Suprapubic skin (tissue), 4 donors: ENCODE measurements around the gene PPP1R13B. TPM values are rescaled to one million over a fixed set of nuclear protein-coding genes. Genes with fewer than 3 reads are reported as not detected.

Experiments used
- DNase-seq, 2 donors: peaks; one replicate each; pipeline ENCODE4 v3.0.0-alpha.2; 2019; ENCODE audit warnings: low spot score in 2 of 2
- H3K27ac ChIP-seq: fragments of 200-600 bp; sonication (generic); one replicate; pipeline ENCODE4 v1.5.1; 2019
- H3K27me3 ChIP-seq: fragments of 200-600 bp; sonication (generic); one replicate; pipeline ENCODE4 v1.5.1; 2019
- H3K36me3 ChIP-seq: fragments of 200-600 bp; sonication (generic); one replicate; pipeline ENCODE4 v1.5.1; 2019
- H3K4me1 ChIP-seq: fragments of 200-600 bp; sonication (generic); one replicate; pipeline ENCODE4 v1.5.1; 2019
- H3K4me3 ChIP-seq: fragments of 200-600 bp; sonication (generic); one replicate; pipeline ENCODE4 v1.5.1; 2019; ENCODE audit warnings: mild to moderate bottlenecking
- H3K9me3 ChIP-seq: fragments of 200-600 bp; sonication (generic); one replicate; pipeline ENCODE4 v1.5.1; 2019
- EP300 ChIP-seq: sonication (generic); formaldehyde crosslinking; IDR thresholded peaks from one replicate; pipeline ENCODE4 v1.6.1; 2017; ENCODE audit warnings: antibody characterized with exemption
- POLR2A ChIP-seq, 2 donors: fragments of 450-650 bp; IDR thresholded peaks; one replicate each; pipeline ENCODE4 v1.6.1; 2017; ENCODE audit warnings: antibody characterized with exemption in 2 of 2, mild to moderate bottlenecking in 2 of 2, moderate library complexity in 2 of 2
- POLR2AphosphoS5 ChIP-seq, 3 donors: sonication (generic); formaldehyde crosslinking; IDR thresholded peaks; one replicate each; pipeline ENCODE4 v1.6.1; 2017; ENCODE audit warnings: antibody characterized with exemption in 3 of 3
- WGBS: methylation state at CpG from one replicate; pipeline ENCODE4 v1.1.5; 2018; 5-methylcytosine and 5-hydroxymethylcytosine counted together
- total RNA-seq, 4 donors: library from RNA; depleted of rRNA; stranded (reverse); fragments of >200 nt; gene quantifications; one replicate each; pipeline ENCODE4 v1.1.0, GENCODE V29; 2016
- TF ChIP-seq, protein P1 (sequence below), 2 donors: fragments of 200-600 bp in 1 of 2; fragments of 450-650 bp in 1 of 2; sonication (generic) in 1 of 2; IDR thresholded peaks; one replicate each; pipeline ENCODE4 v1.5.1; 2016 to 2019; ENCODE audit warnings: antibody characterized with exemption in 2 of 2, mild to moderate bottlenecking in 1 of 2, moderate library complexity in 1 of 2

Gene PPP1R13B
- total RNA-seq, 4 donors from 2014 or later, result 21.7 to 51.6 (median 36.4) TPM

DNA sequence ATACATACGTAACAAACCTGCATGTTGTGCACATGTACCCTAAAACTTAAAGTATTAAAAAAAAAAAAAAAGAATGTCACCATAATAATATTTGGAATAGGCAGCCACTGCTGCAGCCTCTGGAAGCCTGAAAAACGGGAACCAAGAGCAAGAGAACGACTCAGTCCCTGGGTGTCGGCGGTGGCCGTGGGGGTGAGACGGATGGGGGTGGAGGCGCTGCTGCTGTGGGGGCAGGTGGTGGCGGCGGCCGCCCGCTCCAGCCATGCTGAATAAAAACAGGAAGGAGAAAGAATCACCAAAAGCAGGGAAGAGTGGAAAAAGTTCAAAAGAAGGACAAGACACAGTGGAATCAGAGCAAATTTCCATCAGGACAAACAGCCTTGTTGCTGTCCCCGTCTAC lies 84.8 kb downstream of the PPP1R13B start:
- H3K4me3 ChIP-seq, result no peak overlapping the region
- H3K9me3 ChIP-seq, result no peaks in the 10 kb centered on the region
- 83% methylated on average over 13 of the region's 13 CpGs for WGBS
- H3K36me3 ChIP-seq, result no peaks in the 10 kb centered on the region
- H3K27me3 ChIP-seq, result no peaks in the 10 kb centered on the region
- DNase-seq, result no peak
- no peak for TF ChIP-seq POLR2AphosphoS5 (IDR thresholded peaks at IDR 0.05)
- no peak for TF ChIP-seq POLR2A (IDR thresholded peaks at IDR 0.05)
- no peak overlapping the region for H3K27ac ChIP-seq
- no peaks in the 10 kb centered on the region for H3K4me1 ChIP-seq

DNA sequence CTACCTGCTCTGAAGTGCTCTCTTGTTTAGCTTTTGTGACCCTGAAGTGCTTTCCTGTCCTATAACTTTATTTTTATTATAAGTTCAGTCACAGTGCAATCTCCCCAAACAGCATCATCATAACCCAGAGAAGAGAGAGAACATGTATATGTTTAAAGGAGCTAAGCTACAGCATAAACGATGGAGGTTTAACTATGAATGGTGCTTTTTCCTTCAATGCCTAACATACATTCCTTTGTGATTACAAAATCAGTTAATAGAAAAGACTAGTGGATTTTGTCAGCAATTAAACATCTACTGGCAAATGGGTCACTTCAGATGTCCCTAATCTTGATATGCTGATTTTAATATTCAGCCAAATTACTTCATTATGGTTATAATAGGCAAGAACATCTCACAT lies 85.3 kb downstream of the PPP1R13B start:
- H3K36me3 ChIP-seq, result no peaks in the 10 kb centered on the region
- no peaks in the 10 kb centered on the region for H3K4me1 ChIP-seq
- WGBS, result 69% methylated on average over 1 of the region's 1 CpG
- H3K27me3 ChIP-seq, result no peaks in the 10 kb centered on the region
- H3K4me3 ChIP-seq, result no peak overlapping the region
- DNase-seq, result no peak
- H3K27ac ChIP-seq, result no peak overlapping the region
- no peaks in the 10 kb centered on the region for H3K9me3 ChIP-seq
- TF ChIP-seq POLR2A (IDR thresholded peaks at IDR 0.05), result no peak
- TF ChIP-seq EP300, result no peak
- TF ChIP-seq, protein P1, sequence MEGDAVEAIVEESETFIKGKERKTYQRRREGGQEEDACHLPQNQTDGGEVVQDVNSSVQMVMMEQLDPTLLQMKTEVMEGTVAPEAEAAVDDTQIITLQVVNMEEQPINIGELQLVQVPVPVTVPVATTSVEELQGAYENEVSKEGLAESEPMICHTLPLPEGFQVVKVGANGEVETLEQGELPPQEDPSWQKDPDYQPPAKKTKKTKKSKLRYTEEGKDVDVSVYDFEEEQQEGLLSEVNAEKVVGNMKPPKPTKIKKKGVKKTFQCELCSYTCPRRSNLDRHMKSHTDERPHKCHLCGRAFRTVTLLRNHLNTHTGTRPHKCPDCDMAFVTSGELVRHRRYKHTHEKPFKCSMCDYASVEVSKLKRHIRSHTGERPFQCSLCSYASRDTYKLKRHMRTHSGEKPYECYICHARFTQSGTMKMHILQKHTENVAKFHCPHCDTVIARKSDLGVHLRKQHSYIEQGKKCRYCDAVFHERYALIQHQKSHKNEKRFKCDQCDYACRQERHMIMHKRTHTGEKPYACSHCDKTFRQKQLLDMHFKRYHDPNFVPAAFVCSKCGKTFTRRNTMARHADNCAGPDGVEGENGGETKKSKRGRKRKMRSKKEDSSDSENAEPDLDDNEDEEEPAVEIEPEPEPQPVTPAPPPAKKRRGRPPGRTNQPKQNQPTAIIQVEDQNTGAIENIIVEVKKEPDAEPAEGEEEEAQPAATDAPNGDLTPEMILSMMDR (IDR thresholded peaks at IDR 0.05), result no peak
- no peak for TF ChIP-seq POLR2AphosphoS5 (IDR thresholded peaks at IDR 0.05)

DNA sequence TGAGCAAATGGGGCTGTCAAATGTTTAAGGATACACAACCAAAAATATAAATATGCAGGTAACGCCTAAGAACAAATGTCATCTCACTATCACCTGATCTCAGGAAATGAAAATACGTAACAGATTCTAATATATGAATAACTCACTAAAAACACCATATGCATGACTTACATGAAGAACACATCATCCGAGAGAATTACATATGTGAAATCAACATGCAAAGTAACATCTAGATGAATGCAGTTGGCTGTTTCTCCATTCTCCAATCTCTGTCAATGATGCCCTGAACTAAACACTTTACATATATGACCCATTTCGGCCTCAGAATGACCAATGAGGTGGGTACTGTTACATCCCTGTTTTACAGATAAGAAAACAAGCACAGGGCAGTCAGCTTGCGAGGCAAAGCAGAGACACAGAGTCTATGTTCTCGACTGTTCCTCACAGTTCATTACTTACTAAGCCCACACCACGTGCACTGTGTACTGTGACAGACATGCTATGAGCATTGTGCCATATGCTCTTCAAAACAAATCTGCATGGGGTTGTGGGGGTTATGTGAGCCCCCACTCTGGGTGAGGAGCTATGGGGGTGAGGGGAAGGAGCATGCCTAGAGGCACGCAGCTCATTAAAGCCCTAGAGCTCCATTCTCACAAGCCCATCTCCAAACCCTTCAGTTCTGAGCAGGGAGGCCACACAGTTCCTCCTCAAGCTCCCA lies 89.2 kb downstream of the PPP1R13B start:
- H3K9me3 ChIP-seq, result no peaks in the 10 kb centered on the region
- DNase-seq, result no peak
- H3K27ac ChIP-seq, result no peak overlapping the region
- H3K4me1 ChIP-seq, result no peaks in the 10 kb centered on the region
- 94% methylated on average over 8 of the region's 8 CpGs for WGBS
- TF ChIP-seq POLR2A (IDR thresholded peaks at IDR 0.05), result no peak
- no peak for TF ChIP-seq POLR2AphosphoS5 (IDR thresholded peaks at IDR 0.05)
- TF ChIP-seq, protein P1 (IDR thresholded peaks at IDR 0.05), result no peak
- no peak for TF ChIP-seq EP300
- no peak overlapping the region for H3K4me3 ChIP-seq
- H3K27me3 ChIP-seq, result no peaks in the 10 kb centered on the region
- peaks cover 5% of the 10 kb centered on the region for H3K36me3 ChIP-seq

DNA sequence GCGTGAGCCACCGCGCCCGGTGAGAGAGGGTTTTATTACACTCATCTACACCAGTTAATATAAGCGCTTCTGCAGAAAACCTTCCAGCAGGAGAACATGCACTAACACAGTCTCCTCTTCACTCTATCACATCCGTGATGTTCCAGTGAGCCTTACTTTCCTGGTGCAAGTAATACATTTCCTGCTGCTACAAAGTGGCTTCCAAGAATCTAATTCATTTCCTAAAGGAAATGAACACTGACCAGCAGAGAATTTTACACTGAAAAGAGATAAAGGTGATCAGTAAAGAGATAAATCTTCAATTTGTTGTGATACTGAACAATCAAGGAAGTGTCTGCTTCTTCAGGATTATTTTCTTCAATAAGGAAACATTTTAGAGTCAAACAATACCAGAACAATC lies 92.3 kb downstream of the PPP1R13B start:
- peaks cover 15% of the 10 kb centered on the region for H3K36me3 ChIP-seq
- 92% methylated on average over 6 of the region's 6 CpGs for WGBS

DNA sequence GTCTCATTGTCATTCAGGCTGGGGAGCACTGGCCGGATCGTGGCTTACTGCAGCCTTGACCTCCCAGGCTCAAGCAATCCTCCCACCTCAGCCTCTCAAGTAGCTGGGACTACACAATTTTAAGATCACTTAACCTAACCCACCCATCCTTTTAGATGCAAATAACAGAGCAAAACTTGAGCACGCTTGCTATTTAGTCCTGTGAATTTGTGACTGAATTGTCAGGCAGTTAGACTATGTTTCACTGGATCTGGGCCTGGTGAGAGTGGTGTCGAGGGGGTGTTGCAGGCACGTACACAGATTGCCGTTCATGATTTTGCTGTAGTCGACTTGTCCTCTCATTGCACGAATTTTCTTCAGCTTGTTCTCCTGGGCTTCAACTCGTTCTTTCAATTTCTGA lies 93.6 kb downstream of the PPP1R13B start:
- peaks cover 17% of the 10 kb centered on the region for H3K36me3 ChIP-seq
- no peaks in the 10 kb centered on the region for H3K27me3 ChIP-seq
- no peaks in the 10 kb centered on the region for H3K9me3 ChIP-seq
- TF ChIP-seq POLR2AphosphoS5 (IDR thresholded peaks at IDR 0.05) (no peak), POLR2A (IDR thresholded peaks at IDR 0.05) (no peak), EP300 (no peak)
- TF ChIP-seq, protein P1 (IDR thresholded peaks at IDR 0.05), result no peak
- no peaks in the 10 kb centered on the region for H3K4me1 ChIP-seq
- H3K4me3 ChIP-seq, result no peak overlapping the region
- H3K27ac ChIP-seq, result no peak overlapping the region
- DNase-seq, result no peak
- 78% methylated on average over 9 of the region's 9 CpGs for WGBS

More for the DNA sequence above, 92.3 kb downstream of the PPP1R13B start:
- DNase-seq, result no peak
- TF ChIP-seq, protein P1 (IDR thresholded peaks at IDR 0.05), result no peak
- TF ChIP-seq EP300 (no peak), POLR2A (IDR thresholded peaks at IDR 0.05) (no peak)
- Histone ChIP-seq H3K9me3 (no peaks in the 10 kb centered on the region), H3K27ac (no peak overlapping the region), H3K27me3 (no peaks in the 10 kb centered on the region), H3K4me3 (no peak overlapping the region), H3K4me1 (no peaks in the 10 kb centered on the region)
